Astrocyte (in vitro differentiated cells and primary cell): ENCODE data around the gene COX7B2. TPM values are rescaled to one million over a fixed set of nuclear protein-coding genes. Genes with fewer than 3 reads are reported as not detected.

Source experiments
- DNase-seq: peaks from one replicate; pipeline ENCODE4 v3.0.0-alpha.2; 2010; ENCODE audit warnings: low read depth
- FAIRE-seq: peaks from 2 replicates; lab custom pipeline; 2011; peaks lifted over from hg19 to GRCh38; lab: Jason Lieb, UNC
- H2AFZ ChIP-seq: 2 replicates; pipeline ENCODE4 v1.6.0; 2012; ENCODE audit warnings: low read depth, low read length, inconsistent platforms
- H3K27ac ChIP-seq: 2 replicates; pipeline ENCODE4 v1.5.1; 2011; ENCODE audit warnings: low read depth, low read length, inconsistent platforms
- H3K27me3 ChIP-seq: 2 replicates; pipeline ENCODE4 v1.6.0; 2011; ENCODE audit warnings: low read length, inconsistent platforms; ENCODE audit not compliant: insufficient read depth
- H3K36me3 ChIP-seq: 2 replicates; pipeline ENCODE4 v1.5.1; 2011; ENCODE audit warnings: low read length, inconsistent platforms; ENCODE audit not compliant: insufficient read depth
- H3K4me1 ChIP-seq: 2 replicates; pipeline ENCODE4 v1.5.1; 2011; ENCODE audit warnings: low read length, inconsistent platforms; ENCODE audit not compliant: insufficient read depth
- H3K4me2 ChIP-seq: 2 replicates; pipeline ENCODE4 v1.6.0; 2012; ENCODE audit warnings: low read length, inconsistent platforms
- H3K4me3 ChIP-seq: 2 replicates; pipeline ENCODE4 v1.5.1; 2011; ENCODE audit warnings: low read depth, mild to moderate bottlenecking, low read length, inconsistent platforms; ENCODE audit not compliant: insufficient read depth
- H3K79me2 ChIP-seq: 2 replicates; pipeline ENCODE4 v1.6.0; 2012; ENCODE audit warnings: mild to moderate bottlenecking, low read length, inconsistent platforms; ENCODE audit not compliant: insufficient read depth
- H3K9ac ChIP-seq: 2 replicates; pipeline ENCODE4 v1.6.0; 2012; ENCODE audit warnings: mild to moderate bottlenecking, low read length, inconsistent platforms
- H3K9me3 ChIP-seq: 2 replicates; pipeline ENCODE4 v1.5.1; 2012; ENCODE audit warnings: low read depth, mild to moderate bottlenecking, low read length, inconsistent platforms; ENCODE audit not compliant: insufficient read depth
- H4K20me1 ChIP-seq: 2 replicates; pipeline ENCODE4 v1.6.0; 2012; ENCODE audit warnings: low read length, inconsistent platforms; ENCODE audit not compliant: insufficient read depth
- H3K27ac Mint-ChIP-seq: one replicate; pipeline ENCODE4 v1.8.0; 2021; ENCODE audit warnings: mild to moderate bottlenecking, mixed read lengths; ENCODE audit not compliant: unreplicated experiment
- H3K27me3 Mint-ChIP-seq: one replicate; pipeline ENCODE4 v1.8.0; 2021; ENCODE audit warnings: low read depth, mixed read lengths; ENCODE audit not compliant: unreplicated experiment
- H3K36me3 Mint-ChIP-seq: one replicate; pipeline ENCODE4 v1.8.0; 2021; ENCODE audit warnings: low read depth, mixed read lengths; ENCODE audit not compliant: unreplicated experiment
- H3K4me1 Mint-ChIP-seq: one replicate; pipeline ENCODE4 v1.8.0; 2021; ENCODE audit warnings: low read depth, mixed read lengths; ENCODE audit not compliant: unreplicated experiment
- H3K4me3 Mint-ChIP-seq: one replicate; pipeline ENCODE4 v1.8.0; 2021; ENCODE audit warnings: mild to moderate bottlenecking, moderate library complexity, mixed read lengths; ENCODE audit not compliant: unreplicated experiment
- H3K9me3 Mint-ChIP-seq: one replicate; pipeline ENCODE4 v1.8.0; 2021; ENCODE audit warnings: mild to moderate bottlenecking, mixed read lengths; ENCODE audit not compliant: unreplicated experiment
- EZH2 ChIP-seq: IDR thresholded peaks from 2 replicates; pipeline ENCODE4 v1.6.1; 2012; ENCODE audit warnings: mild to moderate bottlenecking, low read length, inconsistent platforms; ENCODE audit not compliant: insufficient read depth
- total RNA-seq: library from RNA; stranded (reverse); gene quantifications from 2 replicates; pipeline ENCODE4 v1.2.1, GENCODE V29; 2021
- TF ChIP-seq, protein P1 (sequence below): IDR thresholded peaks from 2 replicates; pipeline ENCODE4 v1.5.1; 2011; ENCODE audit warnings: low read depth, mild to moderate bottlenecking, inconsistent platforms, low read length, moderate library complexity; ENCODE audit not compliant: insufficient read depth

Gene COX7B2
- total RNA-seq, 1 donor from 2014 or later = not detected

DNA sequence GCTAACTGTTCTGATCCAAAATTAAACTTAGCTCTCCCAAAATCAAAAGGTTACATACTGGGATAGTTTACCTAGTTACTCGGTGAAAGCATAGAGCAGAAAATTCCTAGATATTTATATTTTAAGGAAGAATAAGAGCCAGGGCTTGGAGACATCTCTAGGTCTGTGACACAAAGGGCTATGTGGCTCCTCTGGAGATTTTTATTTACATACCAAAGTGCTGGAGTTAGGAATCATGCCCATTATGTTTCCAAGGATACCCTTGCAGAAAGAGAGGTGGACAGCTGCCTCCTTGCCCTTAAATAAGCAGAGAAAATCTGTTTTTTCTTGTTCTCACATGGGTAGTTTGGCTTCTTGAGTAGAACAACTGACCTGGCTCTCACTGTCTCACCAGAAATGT, 9.0 kb downstream of the COX7B2 start:
- H3K4me2 ChIP-seq = no peak overlapping the region
- no peak overlapping the region for H3K27ac ChIP-seq
- no peak overlapping the region for H3K9ac ChIP-seq
- no peak overlapping the region for H2AFZ ChIP-seq
- H3K79me2 ChIP-seq = no peaks in the 10 kb centered on the region
- Mint-ChIP-seq H3K36me3 (no peaks in the 10 kb centered on the region), H3K4me1 (no peaks in the 10 kb centered on the region), H3K9me3 (no peaks in the 10 kb centered on the region), H3K27me3 (no peaks in the 10 kb centered on the region), H3K4me3 (no peak overlapping the region), H3K27ac (no peak overlapping the region)
- DNase-seq (no peak), FAIRE-seq (no peak)
- H3K9me3 ChIP-seq = no peaks in the 10 kb centered on the region
- H3K27me3 ChIP-seq = no peaks in the 10 kb centered on the region
- H3K4me3 ChIP-seq = no peak overlapping the region
- H3K36me3 ChIP-seq = no peaks in the 10 kb centered on the region
- no peaks in the 10 kb centered on the region for H4K20me1 ChIP-seq
- no peaks in the 10 kb centered on the region for H3K4me1 ChIP-seq
- TF ChIP-seq, protein P1, sequence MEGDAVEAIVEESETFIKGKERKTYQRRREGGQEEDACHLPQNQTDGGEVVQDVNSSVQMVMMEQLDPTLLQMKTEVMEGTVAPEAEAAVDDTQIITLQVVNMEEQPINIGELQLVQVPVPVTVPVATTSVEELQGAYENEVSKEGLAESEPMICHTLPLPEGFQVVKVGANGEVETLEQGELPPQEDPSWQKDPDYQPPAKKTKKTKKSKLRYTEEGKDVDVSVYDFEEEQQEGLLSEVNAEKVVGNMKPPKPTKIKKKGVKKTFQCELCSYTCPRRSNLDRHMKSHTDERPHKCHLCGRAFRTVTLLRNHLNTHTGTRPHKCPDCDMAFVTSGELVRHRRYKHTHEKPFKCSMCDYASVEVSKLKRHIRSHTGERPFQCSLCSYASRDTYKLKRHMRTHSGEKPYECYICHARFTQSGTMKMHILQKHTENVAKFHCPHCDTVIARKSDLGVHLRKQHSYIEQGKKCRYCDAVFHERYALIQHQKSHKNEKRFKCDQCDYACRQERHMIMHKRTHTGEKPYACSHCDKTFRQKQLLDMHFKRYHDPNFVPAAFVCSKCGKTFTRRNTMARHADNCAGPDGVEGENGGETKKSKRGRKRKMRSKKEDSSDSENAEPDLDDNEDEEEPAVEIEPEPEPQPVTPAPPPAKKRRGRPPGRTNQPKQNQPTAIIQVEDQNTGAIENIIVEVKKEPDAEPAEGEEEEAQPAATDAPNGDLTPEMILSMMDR = no peak
- TF ChIP-seq EZH2 = no peak

DNA sequence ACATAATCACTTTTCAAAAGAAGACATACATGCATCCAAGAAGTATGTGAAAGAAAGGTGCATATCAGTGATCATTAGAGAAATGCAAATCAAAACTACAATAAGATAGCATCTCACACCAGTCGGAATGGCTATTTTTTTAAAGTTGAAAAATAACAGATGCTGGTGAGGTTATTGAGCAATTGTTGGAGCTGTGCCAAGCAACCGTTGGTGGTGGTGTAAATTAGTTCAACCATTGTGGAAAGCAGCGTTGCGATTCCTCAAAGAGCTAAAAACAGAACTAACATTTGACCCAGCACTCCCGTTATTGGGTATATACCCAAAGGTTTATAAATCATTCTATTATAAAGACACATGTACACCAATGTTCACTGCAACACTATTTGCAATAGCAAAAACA, 14.2 kb downstream of the COX7B2 start:
- H3K36me3 Mint-ChIP-seq = no peaks in the 10 kb centered on the region
- Histone ChIP-seq H3K4me3 (no peak overlapping the region), H3K4me1 (no peaks in the 10 kb centered on the region), H3K4me2 (no peak overlapping the region), H3K79me2 (no peaks in the 10 kb centered on the region), H2AFZ (no peak overlapping the region), H3K36me3 (no peaks in the 10 kb centered on the region), H3K27ac (no peak overlapping the region), H3K9ac (no peak overlapping the region), H3K27me3 (no peaks in the 10 kb centered on the region), H3K9me3 (no peaks in the 10 kb centered on the region), H4K20me1 (no peaks in the 10 kb centered on the region)
- TF ChIP-seq, protein P1 = no peak
- TF ChIP-seq EZH2 = no peak
- no peaks in the 10 kb centered on the region for H3K27me3 Mint-ChIP-seq
- H3K4me3 Mint-ChIP-seq = no peak overlapping the region
- FAIRE-seq (no peak), DNase-seq (no peak)
- H3K4me1 Mint-ChIP-seq = no peaks in the 10 kb centered on the region
- H3K9me3 Mint-ChIP-seq = peaks cover 4% of the 10 kb centered on the region
- H3K27ac Mint-ChIP-seq = no peak overlapping the region

DNA sequence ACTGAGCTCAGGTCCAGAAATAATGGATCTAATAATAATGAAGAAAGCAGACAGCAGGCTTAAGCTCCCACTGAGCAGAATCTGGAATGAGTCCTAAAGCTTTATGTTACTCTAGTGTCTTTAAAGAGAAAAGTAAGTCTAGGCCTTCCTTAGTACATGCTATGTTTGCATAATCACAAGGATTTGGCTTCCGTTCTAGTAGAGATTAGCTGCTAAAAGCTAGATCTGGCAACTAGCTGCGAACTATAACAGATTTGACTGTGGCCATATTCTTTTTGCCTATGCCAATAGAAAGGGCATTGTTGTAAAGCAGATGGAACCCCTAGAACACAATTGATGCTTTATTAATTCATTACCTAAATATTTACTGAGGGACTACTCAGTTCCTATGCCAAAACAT, 19.0 kb downstream of the COX7B2 start:
- Histone ChIP-seq H3K27me3 (no peaks in the 10 kb centered on the region), H3K36me3 (no peaks in the 10 kb centered on the region), H3K79me2 (no peaks in the 10 kb centered on the region), H2AFZ (no peak overlapping the region), H4K20me1 (no peaks in the 10 kb centered on the region), H3K9ac (no peak overlapping the region), H3K4me2 (no peak overlapping the region), H3K9me3 (no peaks in the 10 kb centered on the region), H3K27ac (no peak overlapping the region), H3K4me1 (no peaks in the 10 kb centered on the region), H3K4me3 (no peak overlapping the region)
- no peak overlapping the region for H3K4me3 Mint-ChIP-seq
- TF ChIP-seq, protein P1 = no peak
- TF ChIP-seq EZH2 = no peak
- no peaks in the 10 kb centered on the region for H3K4me1 Mint-ChIP-seq
- FAIRE-seq = no peak
- no peak for DNase-seq
- no peaks in the 10 kb centered on the region for H3K27me3 Mint-ChIP-seq
- no peak overlapping the region for H3K27ac Mint-ChIP-seq
- peaks cover 4% of the 10 kb centered on the region for H3K9me3 Mint-ChIP-seq
- H3K36me3 Mint-ChIP-seq = no peaks in the 10 kb centered on the region
